ENCODE measurements around the gene CDC42BPA.

The CDC42BPA gene

DNA sequence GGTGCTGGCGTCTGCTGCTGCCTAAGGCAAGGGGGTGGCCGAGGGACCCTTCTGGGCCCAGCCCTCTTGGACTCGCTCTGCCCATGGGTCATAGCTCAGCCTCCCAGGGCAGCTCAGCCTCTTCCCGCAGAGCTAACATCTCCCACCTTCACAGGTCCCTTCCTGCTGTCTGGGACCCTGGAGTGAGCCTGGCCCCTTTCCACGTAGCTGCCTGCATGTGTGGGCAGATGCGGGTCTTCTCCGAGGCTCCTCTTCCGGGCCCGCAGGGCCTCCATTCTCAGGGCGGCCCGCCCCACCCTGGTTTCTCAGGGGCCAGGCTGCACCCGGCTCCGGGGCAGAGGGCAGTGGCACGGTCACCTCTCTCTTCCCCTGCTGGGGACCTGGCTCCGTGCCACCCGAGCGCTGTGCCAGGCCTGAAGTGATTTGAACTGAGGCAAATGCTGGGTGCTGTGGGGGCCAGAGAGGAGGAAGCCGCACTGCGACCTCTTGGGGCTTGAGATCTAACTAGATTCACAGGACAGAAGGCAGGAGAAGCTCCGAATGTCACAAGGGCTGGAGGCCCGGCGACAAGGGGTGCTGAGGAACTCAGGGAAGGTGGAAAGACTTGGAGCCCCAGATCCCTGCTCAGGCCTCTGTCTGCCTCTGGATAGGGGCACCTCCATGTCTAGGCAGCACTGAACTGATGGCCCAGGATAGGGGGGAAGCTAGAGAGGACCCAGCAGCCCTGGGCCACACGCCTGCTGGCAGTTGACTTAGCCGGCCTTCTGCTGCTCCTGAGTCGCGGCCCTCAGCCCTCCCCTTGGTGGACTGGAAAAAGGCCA lies 337.5 kb downstream of the CDC42BPA start:
- no peaks in the 10 kb centered on the region for H3K9me3 ChIP-seq
- H3K4me1 ChIP-seq (ENCODE audit: control insufficient read depth in 1 of 2, insufficient read depth in 1 of 2, low read depth in 1 of 2, low read length in 1 of 2): peaks cover 4 to 7% of the 10 kb centered on the region in 2 experiments
- H3K4me3 ChIP-seq (ENCODE audit: low read depth in 1 of 2, low read length in 1 of 2): no peak overlapping the region
- H3K27ac ChIP-seq: no peak overlapping the region
- no peaks in the 10 kb centered on the region for H3K27me3 ChIP-seq
- TF ChIP-seq CTCF (IDR thresholded peaks at IDR 0.05): no peak
- H3K36me3 ChIP-seq: peaks cover 78% of the 10 kb centered on the region

- H3K27me3 ChIP-seq: no peaks in the 10 kb centered on the region
- peaks cover 73% of the 10 kb centered on the region for H3K36me3 ChIP-seq
- peaks cover 4 to 7% of the 10 kb centered on the region in 2 experiments for H3K4me1 ChIP-seq (ENCODE audit: control insufficient read depth in 1 of 2, insufficient read depth in 1 of 2, low read depth in 1 of 2, low read length in 1 of 2)
- no peak overlapping the region for H3K4me3 ChIP-seq (ENCODE audit: low read depth in 1 of 2, low read length in 1 of 2)
- no peak for TF ChIP-seq CTCF (IDR thresholded peaks at IDR 0.05)
- no peak overlapping the region for H3K27ac ChIP-seq
- H3K9me3 ChIP-seq: no peaks in the 10 kb centered on the region
Measured at GRCh38 chr1:226980122-226980560, 338.2 kb downstream of the CDC42BPA start.

DNA sequence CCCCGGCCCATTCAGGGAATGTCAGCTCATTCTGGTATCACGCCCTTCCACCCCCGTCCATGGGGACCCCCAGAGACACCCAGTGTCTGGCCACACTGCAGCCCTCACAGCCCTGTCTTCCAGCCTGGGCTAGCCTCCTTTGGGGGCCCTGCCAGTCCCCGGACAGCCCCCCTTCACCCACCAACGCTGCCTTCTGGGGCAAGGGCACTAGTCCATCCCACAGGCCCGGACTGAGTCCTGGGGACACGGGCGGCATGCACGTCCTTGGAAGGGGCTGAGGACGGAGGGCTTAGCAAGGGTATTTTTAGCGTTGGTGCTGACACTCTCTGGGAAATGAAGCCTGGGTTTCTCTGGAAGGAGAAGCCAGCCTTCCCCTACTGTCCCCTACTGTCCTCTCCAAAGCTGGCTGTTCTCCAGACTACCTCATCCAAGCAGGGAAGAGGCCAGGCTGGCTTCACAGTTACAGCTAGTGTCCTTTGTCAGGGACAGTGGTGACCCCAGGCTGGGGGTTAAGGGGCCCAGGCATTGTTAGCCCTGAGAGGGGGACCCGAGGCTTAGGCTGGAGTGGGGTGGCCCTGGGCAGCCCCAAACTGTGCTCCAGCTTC lies 338.7 kb downstream of the CDC42BPA start:
- H3K36me3 ChIP-seq: peaks cover 73% of the 10 kb centered on the region
- H3K27me3 ChIP-seq: no peaks in the 10 kb centered on the region
- H3K27ac ChIP-seq: no peak overlapping the region
- no peak overlapping the region for H3K4me3 ChIP-seq (ENCODE audit: low read depth in 1 of 2, low read length in 1 of 2)
- H3K4me1 ChIP-seq (ENCODE audit: control insufficient read depth in 1 of 2, insufficient read depth in 1 of 2, low read depth in 1 of 2, low read length in 1 of 2): peaks cover 4 to 7% of the 10 kb centered on the region in 2 experiments
- H3K9me3 ChIP-seq: no peaks in the 10 kb centered on the region
- TF ChIP-seq CTCF (IDR thresholded peaks at IDR 0.05): no peak

DNA sequence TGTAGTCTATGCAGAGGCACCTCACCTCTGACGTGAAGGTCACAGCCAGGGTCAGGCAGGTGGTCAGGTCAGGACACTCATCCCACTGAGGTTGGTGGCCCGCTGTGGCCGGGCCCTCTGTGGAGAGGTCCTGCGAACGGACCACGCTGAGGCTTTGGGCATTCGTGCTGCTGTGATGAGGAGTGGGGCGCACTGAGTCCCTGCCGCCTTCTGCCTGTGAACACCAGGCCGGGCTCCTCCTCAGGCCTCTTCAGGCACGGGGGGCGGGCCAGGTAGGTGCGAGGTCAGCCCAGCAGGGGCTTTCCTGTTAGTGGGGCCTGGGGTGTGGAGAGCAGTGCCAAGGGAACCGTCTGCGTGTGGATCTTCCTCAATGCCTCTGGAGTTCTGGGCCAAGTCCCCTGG lies 339.2 kb downstream of the CDC42BPA start:
- no peak for TF ChIP-seq CTCF (IDR thresholded peaks at IDR 0.05)
- Histone ChIP-seq H3K9me3 (no peaks in the 10 kb centered on the region), H3K27ac (no peak overlapping the region), H3K36me3 (peaks cover 69% of the 10 kb centered on the region), H3K4me3 (ENCODE audit: low read depth in 1 of 2, low read length in 1 of 2) (no peak overlapping the region), H3K4me1 (ENCODE audit: control insufficient read depth in 1 of 2, insufficient read depth in 1 of 2, low read depth in 1 of 2, low read length in 1 of 2) (peaks cover 4 to 7% of the 10 kb centered on the region in 2 experiments), H3K27me3 (no peaks in the 10 kb centered on the region)

DNA sequence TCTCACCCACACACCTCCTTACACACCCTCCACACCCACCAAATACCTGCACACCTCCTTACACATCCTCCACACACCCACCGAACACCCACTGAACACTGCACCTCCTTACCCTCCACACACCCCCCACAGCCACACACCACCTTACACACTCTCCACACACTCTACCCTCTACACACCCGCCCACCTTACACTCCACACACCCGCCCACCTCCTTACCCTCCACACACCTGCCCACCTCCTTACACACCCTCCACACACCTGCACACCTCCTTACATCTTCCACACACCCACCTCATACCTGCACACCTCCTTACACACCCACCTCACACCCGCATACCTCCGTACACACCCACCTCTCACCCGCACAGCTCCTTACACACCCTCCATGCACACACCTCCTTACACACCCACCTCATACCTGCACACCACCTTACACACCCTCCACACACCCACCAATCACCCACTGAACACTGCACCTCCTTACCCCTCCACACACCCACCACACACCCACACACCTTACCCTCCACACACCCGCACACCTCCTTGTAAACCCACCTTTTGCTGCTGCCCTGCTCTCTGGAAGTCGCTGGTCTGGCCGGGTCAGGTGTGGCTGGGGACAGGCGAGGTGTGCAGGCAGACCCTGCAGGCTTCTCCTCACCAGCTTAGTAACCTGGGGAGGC lies 339.7 kb downstream of the CDC42BPA start:
- no peak overlapping the region for H3K27ac ChIP-seq
- peaks cover 64% of the 10 kb centered on the region for H3K36me3 ChIP-seq
- TF ChIP-seq CTCF (IDR thresholded peaks at IDR 0.05): no peak
- no peaks in the 10 kb centered on the region for H3K9me3 ChIP-seq
- H3K4me1 ChIP-seq (ENCODE audit: control insufficient read depth in 1 of 2, insufficient read depth in 1 of 2, low read depth in 1 of 2, low read length in 1 of 2): peaks cover 4 to 7% of the 10 kb centered on the region in 2 experiments
- H3K27me3 ChIP-seq: no peaks in the 10 kb centered on the region
- H3K4me3 ChIP-seq (ENCODE audit: low read depth in 1 of 2, low read length in 1 of 2): no peak overlapping the region
